Tibial nerve (tissue), 3 donors: Measurements from ENCODE around the gene C16orf74.

Experiments used
- CTCF ChIP-seq, 5 experiments: fragments of 200-600 bp in 3 of 5; fragments of 450-650 bp in 2 of 5; sonication (generic) in 3 of 5; IDR thresholded peaks; one replicate each; pipeline ENCODE4 v1.5.1; 2016 to 2019; ENCODE audit warnings: antibody characterized with exemption in 5 of 5, mild to moderate bottlenecking in 3 of 5, moderate library complexity in 2 of 5
- POLR2A ChIP-seq, 2 donors: fragments of 450-650 bp; IDR thresholded peaks; one replicate each; pipeline ENCODE4 v1.6.1; 2017; ENCODE audit warnings: antibody characterized with exemption in 2 of 2, mild to moderate bottlenecking in 2 of 2, moderate library complexity in 2 of 2

- TF ChIP-seq CTCF (IDR thresholded peaks at IDR 0.05) (no peak), POLR2A (IDR thresholded peaks at IDR 0.05) (no peak)
These were observed 63.0 kb downstream of the C16orf74 start for GRCh38 chr16:85687651-85688471.
